VCaP (cell line): ENCODE data around the gene CDKN2B-AS1.
A peak's percentile ranks its signal among the peaks of the same experiment; 100 is the strongest.
"Not testable (repeated sequence)": the region's sequence is repeated elsewhere in the genome, so short reads cannot be mapped to it uniquely, and the experiment has no call there.

Experiments used
- H3K27ac ChIP-seq: fragments of 450-650 bp; 2 replicates; pipeline ENCODE4 v1.5.1; 2017
- CTCF ChIP-seq: fragments of 450-650 bp; conservative IDR thresholded peaks from 2 replicates; pipeline ENCODE4 v1.5.1; 2017; ENCODE audit warnings: mild to moderate bottlenecking, moderate library complexity

The CDKN2B-AS1 gene

GRCh38 chr9:21994556-21995005 is at the start of gene CDKN2B-AS1:
CDKN2B-AS1 (plus strand) TSS chr9:21994791.
- TF ChIP-seq CTCF: peak; percentile 32
- peak within 1 kb of the TSS; percentile 70 for H3K27ac ChIP-seq

GRCh38 chr9:21945606-21946005 is 49.0 kb upstream of the CDKN2B-AS1 start:
- no peak for TF ChIP-seq CTCF
- H3K27ac ChIP-seq: no peak overlapping the region

- TF ChIP-seq CTCF: no peak
- H3K27ac ChIP-seq: no peak overlapping the region
These were observed 35.8 kb upstream of the CDKN2B-AS1 start for GRCh38 chr9:21958833-21959232.

GRCh38 chr9:21959268-21959667 is 35.3 kb upstream of the CDKN2B-AS1 start:
- H3K27ac ChIP-seq: not testable (repeated sequence)

GRCh38 chr9:21961569-21961968 is 33.0 kb upstream of the CDKN2B-AS1 start:
- H3K27ac ChIP-seq: no peak overlapping the region

GRCh38 chr9:21964925-21965385 is 29.6 kb upstream of the CDKN2B-AS1 start:
- no peak overlapping the region; the same call in 1 of the 2 replicates for H3K27ac ChIP-seq
- TF ChIP-seq CTCF: no peak

More at GRCh38 chr9:21961569-21961968, 33.0 kb upstream of the CDKN2B-AS1 start:
- no peak for TF ChIP-seq CTCF

GRCh38 chr9:21965401-21965951 is 29.1 kb upstream of the CDKN2B-AS1 start:
- no peak overlapping the region; the same call in 1 of the 2 replicates for H3K27ac ChIP-seq
- peak; percentile 85 for TF ChIP-seq CTCF

- no peak for TF ChIP-seq CTCF
- H3K27ac ChIP-seq: no peak overlapping the region
These were observed 28.3 kb upstream of the CDKN2B-AS1 start for GRCh38 chr9:21966140-21966851.
